ENCODE measurements around the gene MAPK8IP3. TPM values are rescaled to one million over a fixed set of nuclear protein-coding genes. Genes with fewer than 3 reads are reported as not detected.
A peak's percentile ranks its signal among the peaks of the same experiment; 100 is the strongest.

The MAPK8IP3 gene
- total RNA-seq, 1 donor from 2014 or later = 147 TPM

- Mint-ChIP-seq H3K36me3 (ENCODE audit: low read depth, unreplicated experiment) (no peaks in the 10 kb centered on the region), H3K27me3 (ENCODE audit: unreplicated experiment) (peaks cover 13% of the 10 kb centered on the region), H3K27ac (ENCODE audit: unreplicated experiment) (no peak overlapping the region), H3K4me1 (ENCODE audit: unreplicated experiment) (peaks cover 10% of the 10 kb centered on the region), H3K9me3 (ENCODE audit: unreplicated experiment) (no peaks in the 10 kb centered on the region), H3K4me3 (ENCODE audit: unreplicated experiment) (peak overlapping the region; percentile 86)
- DNase-seq (ENCODE audit: low spot score) = no peak
- no peak for TF ChIP-seq CTCF (IDR thresholded peaks at IDR 0.05; ENCODE audit: unreplicated experiment)
Observed at GRCh38 chr16:1773703-1774447, 67.9 kb downstream of the MAPK8IP3 start.

GRCh38 chr16:1774448-1774780, 68.4 kb downstream of the MAPK8IP3 start:
- Mint-ChIP-seq H3K36me3 (ENCODE audit: low read depth, unreplicated experiment) (no peaks in the 10 kb centered on the region), H3K27me3 (ENCODE audit: unreplicated experiment) (peaks cover 11% of the 10 kb centered on the region), H3K27ac (ENCODE audit: unreplicated experiment) (no peak overlapping the region), H3K9me3 (ENCODE audit: unreplicated experiment) (no peaks in the 10 kb centered on the region), H3K4me3 (ENCODE audit: unreplicated experiment) (no peak overlapping the region), H3K4me1 (ENCODE audit: unreplicated experiment) (peaks cover 10% of the 10 kb centered on the region)
- no peak for DNase-seq (ENCODE audit: low spot score)
- no peak for TF ChIP-seq CTCF (IDR thresholded peaks at IDR 0.05; ENCODE audit: unreplicated experiment)

- no peak for TF ChIP-seq CTCF (IDR thresholded peaks at IDR 0.05; ENCODE audit: unreplicated experiment)
- Mint-ChIP-seq H3K9me3 (ENCODE audit: unreplicated experiment) (no peaks in the 10 kb centered on the region), H3K27me3 (ENCODE audit: unreplicated experiment) (peaks cover 10% of the 10 kb centered on the region), H3K27ac (ENCODE audit: unreplicated experiment) (no peak overlapping the region), H3K4me1 (ENCODE audit: unreplicated experiment) (peaks cover 10% of the 10 kb centered on the region), H3K36me3 (ENCODE audit: low read depth, unreplicated experiment) (no peaks in the 10 kb centered on the region), H3K4me3 (ENCODE audit: unreplicated experiment) (peak overlapping the region; percentile 51)
- no peak for DNase-seq (ENCODE audit: low spot score)
Observed at GRCh38 chr16:1775006-1775845, 69.2 kb downstream of the MAPK8IP3 start.

GRCh38 chr16:1775846-1776671, 70.1 kb downstream of the MAPK8IP3 start:
- Mint-ChIP-seq H3K36me3 (ENCODE audit: low read depth, unreplicated experiment) (no peaks in the 10 kb centered on the region), H3K9me3 (ENCODE audit: unreplicated experiment) (no peaks in the 10 kb centered on the region), H3K4me1 (ENCODE audit: unreplicated experiment) (peaks cover 10% of the 10 kb centered on the region), H3K27ac (ENCODE audit: unreplicated experiment) (no peak overlapping the region), H3K4me3 (ENCODE audit: unreplicated experiment) (no peak overlapping the region), H3K27me3 (ENCODE audit: unreplicated experiment) (peaks cover 7% of the 10 kb centered on the region)
- TF ChIP-seq CTCF (IDR thresholded peaks at IDR 0.05; ENCODE audit: unreplicated experiment) = no peak
- no peak for DNase-seq (ENCODE audit: low spot score)

Data from endothelial cell (in vitro differentiated cells).